HEK293 (cell line): Measurements from ENCODE around the gene GNAS.

Source experiments
- CTCF ChIA-PET: fragments of 350-600 bp; formaldehyde crosslinking; extraction: SDS; loops from one replicate; lab custom pipeline; 2021; ENCODE audit warnings: antibody characterized with exemption; lab: Yijun Ruan, JAX
- POLR2A ChIA-PET: fragments of 300-600 bp; formaldehyde crosslinking; extraction: SDS; loops from one replicate; lab custom pipeline; 2020; ENCODE audit warnings: antibody characterized with exemption, inconsistent platforms; lab: Yijun Ruan, JAX
- H3K27ac ChIP-seq: fragments of 200-500 bp; sonication (Bioruptor generic); 2 replicates; pipeline ENCODE4 v1.5.1; 2014; ENCODE audit warnings: low read depth, low read length, control low read depth, inconsistent platforms; ENCODE audit errors: extremely low read depth
- H3K36me3 ChIP-seq, 2 experiments: fragments of 200-500 bp in 1 of 2; sonication (Bioruptor generic) in 1 of 2; 1 replicate in 1 of 2; 2 replicates in 1 of 2; pipeline ENCODE4 v1.5.1; 2014 to 2017; ENCODE audit warnings: inconsistent platforms in 2 of 2, low read length in 2 of 2; ENCODE audit not compliant: control insufficient read depth in 2 of 2, insufficient read depth in 1 of 2
- H3K4me1 ChIP-seq: fragments of 200-500 bp; sonication (Bioruptor generic); 2 replicates; pipeline ENCODE4 v1.5.1; 2014; ENCODE audit warnings: mild to moderate bottlenecking, low read length, inconsistent platforms; ENCODE audit not compliant: control insufficient read depth, insufficient read depth
- H3K4me3 ChIP-seq: 2 replicates; pipeline ENCODE4 v1.5.1; 2011; ENCODE audit warnings: low read depth, mild to moderate bottlenecking, control low read depth, low read length, moderate library complexity
- H3K9me3 ChIP-seq: fragments of 200-500 bp; sonication (Bioruptor generic); 2 replicates; pipeline ENCODE4 v1.5.1; 2014; ENCODE audit warnings: low read depth, low read length, inconsistent platforms; ENCODE audit not compliant: control insufficient read depth, insufficient read depth
- FEZF1 ChIP-seq: fragments of 450-650 bp; formaldehyde crosslinking; IDR thresholded peaks from 2 replicates; pipeline ENCODE4 v1.5.1; 2016; ENCODE audit warnings: missing biosample characterization, missing genetic modification characterization
- HOXC10 ChIP-seq: sonication (generic); formaldehyde crosslinking; IDR thresholded peaks from 2 replicates; pipeline ENCODE4 v1.8.1; 2023; ENCODE audit warnings: mild to moderate bottlenecking, missing genetic modification reagents
- HOXD13 ChIP-seq: sonication (generic); formaldehyde crosslinking; IDR thresholded peaks from 2 replicates; pipeline ENCODE4 v1.8.0; 2022; ENCODE audit warnings: missing genetic modification reagents, borderline replicate concordance
- MZF1 ChIP-seq: fragments of 450-650 bp; formaldehyde crosslinking; IDR thresholded peaks from 2 replicates; pipeline ENCODE4 v1.5.1; 2017; ENCODE audit warnings: missing biosample characterization, missing genetic modification characterization, borderline replicate concordance
- RBAK ChIP-seq: fragments of 450-650 bp; formaldehyde crosslinking; IDR thresholded peaks from 2 replicates; pipeline ENCODE4 v1.5.1; 2016; ENCODE audit warnings: missing biosample characterization, missing genetic modification characterization
- REPIN1 ChIP-seq: fragments of 450-650 bp; formaldehyde crosslinking; IDR thresholded peaks from 2 replicates; pipeline ENCODE4 v1.5.1; 2017; ENCODE audit warnings: missing biosample characterization, missing genetic modification characterization, low read depth
- SCRT2 ChIP-seq: fragments of 450-650 bp; formaldehyde crosslinking; IDR thresholded peaks from 2 replicates; pipeline ENCODE4 v1.5.1; 2016; ENCODE audit warnings: missing biosample characterization, missing genetic modification characterization
- WT1 ChIP-seq: fragments of 450-650 bp; formaldehyde crosslinking; IDR thresholded peaks from 2 replicates; pipeline ENCODE4 v1.5.1; 2016; ENCODE audit warnings: missing biosample characterization, missing genetic modification characterization
- ZBTB7A ChIP-seq: fragments of 450-650 bp; formaldehyde crosslinking; IDR thresholded peaks from 2 replicates; pipeline ENCODE4 v1.5.1; 2016; ENCODE audit warnings: low read depth, missing biosample characterization, missing genetic modification characterization
- ZNF155 ChIP-seq: fragments of 450-650 bp; formaldehyde crosslinking; IDR thresholded peaks from 2 replicates; pipeline ENCODE4 v1.5.1; 2016; ENCODE audit warnings: missing biosample characterization, missing genetic modification characterization
- ZNF157 ChIP-seq: fragments of 450-650 bp; formaldehyde crosslinking; IDR thresholded peaks from 2 replicates; pipeline ENCODE4 v1.5.1; 2016; ENCODE audit warnings: missing biosample characterization, missing genetic modification characterization
- ZNF169 ChIP-seq: fragments of 450-650 bp; formaldehyde crosslinking; IDR thresholded peaks from 2 replicates; pipeline ENCODE4 v1.5.1; 2016; ENCODE audit warnings: missing biosample characterization, missing genetic modification characterization
- ZNF223 ChIP-seq: fragments of 450-650 bp; formaldehyde crosslinking; IDR thresholded peaks from 2 replicates; pipeline ENCODE4 v1.5.1; 2016; ENCODE audit warnings: missing biosample characterization, missing genetic modification characterization
- ZNF280C ChIP-seq: fragments of 450-650 bp; formaldehyde crosslinking; IDR thresholded peaks from 2 replicates; pipeline ENCODE4 v1.5.1; 2016; ENCODE audit warnings: missing biosample characterization, missing genetic modification characterization
- ZNF350 ChIP-seq: fragments of 450-650 bp; formaldehyde crosslinking; IDR thresholded peaks from 2 replicates; pipeline ENCODE4 v1.5.0; 2017; ENCODE audit warnings: missing biosample characterization, mild to moderate bottlenecking, missing genetic modification characterization
- ZNF48 ChIP-seq: fragments of 450-650 bp; formaldehyde crosslinking; IDR thresholded peaks from 2 replicates; pipeline ENCODE4 v1.5.1; 2016; ENCODE audit warnings: missing biosample characterization, missing genetic modification characterization
- ZNF501 ChIP-seq: fragments of 450-650 bp; formaldehyde crosslinking; IDR thresholded peaks from 2 replicates; pipeline ENCODE4 v1.5.1; 2016; ENCODE audit warnings: missing biosample characterization, missing genetic modification characterization
- ZNF785 ChIP-seq: fragments of 450-650 bp; formaldehyde crosslinking; IDR thresholded peaks from 2 replicates; pipeline ENCODE4 v1.5.1; 2016; ENCODE audit warnings: missing biosample characterization, missing genetic modification characterization
- ZSCAN30 ChIP-seq: fragments of 450-650 bp; IDR thresholded peaks from 2 replicates; pipeline ENCODE4 v1.5.1; 2018; ENCODE audit warnings: missing biosample characterization, mild to moderate bottlenecking, missing genetic modification characterization, moderate library complexity
- TF ChIP-seq, protein P1 (sequence below): fragments of 450-650 bp; formaldehyde crosslinking; IDR thresholded peaks from 2 replicates; pipeline ENCODE4 v1.5.1; 2016; ENCODE audit warnings: missing biosample characterization, missing genetic modification characterization
- TF ChIP-seq, protein P2 (sequence below): fragments of 450-650 bp; formaldehyde crosslinking; IDR thresholded peaks from 2 replicates; pipeline ENCODE4 v1.5.1; 2016; ENCODE audit warnings: missing biosample characterization, missing genetic modification characterization
- TF ChIP-seq, protein P3 (sequence below): fragments of 450-650 bp; formaldehyde crosslinking; IDR thresholded peaks from 2 replicates; pipeline ENCODE4 v1.5.1; 2016; ENCODE audit warnings: missing biosample characterization, missing genetic modification characterization

GNAS gene

DNA sequence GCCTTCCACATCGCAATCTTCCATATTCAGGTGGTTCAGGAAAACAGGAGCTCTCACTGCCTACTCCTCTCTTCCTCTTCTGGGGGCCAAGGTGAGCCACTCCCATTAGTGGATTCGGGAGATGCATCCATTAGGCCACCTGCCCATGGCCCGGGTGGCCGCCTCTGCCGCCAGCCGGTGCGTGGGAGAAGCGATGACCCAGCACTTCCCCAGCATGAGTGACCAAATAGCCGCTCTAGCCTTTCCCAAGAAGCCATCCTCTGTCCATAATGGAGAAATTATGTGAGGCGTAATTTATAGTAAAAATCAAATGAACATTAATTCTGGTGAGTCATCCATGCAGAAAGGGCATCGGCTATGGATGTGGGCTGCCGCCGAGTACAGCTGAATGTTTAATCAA lies 41.2 kb upstream of the GNAS start (continued):
- TF ChIP-seq, protein P1, sequence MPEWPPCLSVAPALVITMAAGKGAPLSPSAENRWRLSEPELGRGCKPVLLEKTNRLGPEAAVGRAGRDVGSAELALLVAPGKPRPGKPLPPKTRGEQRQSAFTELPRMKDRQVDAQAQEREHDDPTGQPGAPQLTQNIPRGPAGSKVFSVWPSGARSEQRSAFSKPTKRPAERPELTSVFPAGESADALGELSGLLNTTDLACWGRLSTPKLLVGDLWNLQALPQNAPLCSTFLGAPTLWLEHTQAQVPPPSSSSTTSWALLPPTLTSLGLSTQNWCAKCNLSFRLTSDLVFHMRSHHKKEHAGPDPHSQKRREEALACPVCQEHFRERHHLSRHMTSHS = no peak
- TF ChIP-seq ZNF785 (tag by site-specific recombination) (no peak), MZF1 (no peak), ZSCAN30 (no peak), ZNF501 (tag by site-specific recombination) (no peak), HOXD13 (CRISPR knock-in tag) (no peak), ZNF155 (tag by site-specific recombination) (no peak)
- TF ChIP-seq, protein P2, sequence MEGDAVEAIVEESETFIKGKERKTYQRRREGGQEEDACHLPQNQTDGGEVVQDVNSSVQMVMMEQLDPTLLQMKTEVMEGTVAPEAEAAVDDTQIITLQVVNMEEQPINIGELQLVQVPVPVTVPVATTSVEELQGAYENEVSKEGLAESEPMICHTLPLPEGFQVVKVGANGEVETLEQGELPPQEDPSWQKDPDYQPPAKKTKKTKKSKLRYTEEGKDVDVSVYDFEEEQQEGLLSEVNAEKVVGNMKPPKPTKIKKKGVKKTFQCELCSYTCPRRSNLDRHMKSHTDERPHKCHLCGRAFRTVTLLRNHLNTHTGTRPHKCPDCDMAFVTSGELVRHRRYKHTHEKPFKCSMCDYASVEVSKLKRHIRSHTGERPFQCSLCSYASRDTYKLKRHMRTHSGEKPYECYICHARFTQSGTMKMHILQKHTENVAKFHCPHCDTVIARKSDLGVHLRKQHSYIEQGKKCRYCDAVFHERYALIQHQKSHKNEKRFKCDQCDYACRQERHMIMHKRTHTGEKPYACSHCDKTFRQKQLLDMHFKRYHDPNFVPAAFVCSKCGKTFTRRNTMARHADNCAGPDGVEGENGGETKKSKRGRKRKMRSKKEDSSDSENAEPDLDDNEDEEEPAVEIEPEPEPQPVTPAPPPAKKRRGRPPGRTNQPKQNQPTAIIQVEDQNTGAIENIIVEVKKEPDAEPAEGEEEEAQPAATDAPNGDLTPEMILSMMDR (tag by site-specific recombination) = no peak

GRCh38 chr20:58813369-58813768 lies 39.1 kb upstream of the GNAS start:
- Histone ChIP-seq H3K27ac (no peak overlapping the region), H3K36me3 (peaks cover 0 to 20% of the 10 kb centered on the region in 2 experiments; a peak in 1 of 3 replicates), H3K9me3 (no peaks in the 10 kb centered on the region), H3K4me3 (no peak overlapping the region), H3K4me1 (no peaks in the 10 kb centered on the region)
- CTCF ChIA-PET = no interaction called here
- POLR2A ChIA-PET = no interaction called here
- 0 out of 2 replicates have a peak, but pooled peaks have one; percentile 12 for TF ChIP-seq SCRT2 (tag by site-specific recombination)
- TF ChIP-seq ZNF157 (tag by site-specific recombination) = no peak
- TF ChIP-seq, all 188 proteins: peak for 1

DNA sequence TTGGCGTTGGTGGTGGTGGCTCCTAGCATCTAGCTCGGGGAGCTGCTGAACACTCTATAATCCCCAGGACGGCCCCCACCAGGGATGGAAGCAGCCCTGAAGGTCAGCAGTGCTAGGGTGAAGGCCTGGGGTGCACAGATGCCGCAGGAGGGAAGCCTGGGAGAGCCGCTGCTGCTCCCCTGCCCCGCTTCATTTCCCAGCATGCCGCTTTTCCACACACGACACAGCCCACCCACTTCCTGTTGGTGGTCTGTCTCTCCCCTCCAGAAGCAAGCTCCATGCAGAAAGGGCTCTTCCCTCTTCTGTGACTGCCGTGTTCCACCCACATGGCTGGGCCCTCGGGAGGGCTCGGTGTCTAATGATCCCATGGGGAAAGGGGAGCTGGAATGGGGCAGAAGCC lies 37.1 kb upstream of the GNAS start:
- Histone ChIP-seq H3K36me3 (peaks cover 0 to 41% of the 10 kb centered on the region in 2 experiments; a peak in 1 of 3 replicates), H3K27ac (no peak overlapping the region), H3K4me1 (no peaks in the 10 kb centered on the region), H3K4me3 (no peak overlapping the region), H3K9me3 (no peaks in the 10 kb centered on the region)
- POLR2A ChIA-PET = interaction anchor here (1.3 kb wide), 1 partner anchor 74 kb away, joined by 3 read pairs; no protein-coding TSS in a partner anchor
- TF ChIP-seq ZNF280C (tag by site-specific recombination) (no peak), ZNF48 (tag by site-specific recombination) (no peak)
- TF ChIP-seq, protein P3, sequence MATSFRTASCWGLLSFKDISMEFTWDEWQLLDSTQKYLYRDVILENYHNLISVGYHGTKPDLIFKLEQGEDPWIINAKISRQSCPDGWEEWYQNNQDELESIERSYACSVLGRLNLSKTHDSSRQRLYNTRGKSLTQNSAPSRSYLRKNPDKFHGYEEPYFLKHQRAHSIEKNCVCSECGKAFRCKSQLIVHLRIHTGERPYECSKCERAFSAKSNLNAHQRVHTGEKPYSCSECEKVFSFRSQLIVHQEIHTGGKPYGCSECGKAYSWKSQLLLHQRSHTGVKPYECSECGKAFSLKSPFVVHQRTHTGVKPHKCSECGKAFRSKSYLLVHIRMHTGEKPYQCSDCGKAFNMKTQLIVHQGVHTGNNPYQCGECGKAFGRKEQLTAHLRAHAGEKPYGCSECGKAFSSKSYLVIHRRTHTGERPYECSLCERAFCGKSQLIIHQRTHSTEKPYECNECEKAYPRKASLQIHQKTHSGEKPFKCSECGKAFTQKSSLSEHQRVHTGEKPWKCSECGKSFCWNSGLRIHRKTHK (tag by site-specific recombination) = no peak
- CTCF ChIA-PET = interaction anchor here (0.7 kb wide), 1 partner anchor 23 kb away, joined by 3 read pairs; no protein-coding TSS in a partner anchor

DNA sequence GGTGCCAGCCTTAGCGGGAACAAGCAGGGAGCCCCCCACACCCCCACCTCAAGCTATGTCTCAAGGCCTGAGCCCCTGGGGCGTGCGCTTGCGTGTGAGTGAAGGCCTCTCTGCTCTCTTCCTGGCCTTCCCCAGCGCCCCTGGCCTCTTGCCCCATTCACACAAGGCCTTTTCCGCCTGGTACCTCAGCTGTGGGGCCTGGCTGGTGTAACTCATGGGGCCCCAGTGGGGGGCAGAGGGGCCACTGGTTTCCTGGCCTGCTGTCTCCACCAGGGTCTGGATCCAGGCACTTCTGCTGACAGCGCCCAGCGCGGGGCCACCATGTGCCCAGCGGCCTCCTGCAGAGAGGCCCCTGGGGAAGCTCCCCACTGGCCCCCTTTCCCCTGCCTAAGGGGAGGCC lies 36.5 kb upstream of the GNAS start:
- Histone ChIP-seq H3K36me3 (peaks cover 0 to 45% of the 10 kb centered on the region in 2 experiments; a peak in 1 of 3 replicates), H3K9me3 (no peaks in the 10 kb centered on the region), H3K4me1 (no peaks in the 10 kb centered on the region), H3K27ac (no peak overlapping the region), H3K4me3 (no peak overlapping the region)
- ChIA-PET POLR2A (no interaction called here), CTCF (interaction anchor here (0.6 kb wide), 1 partner anchor 54 kb away, joined by 5 read pairs; no protein-coding TSS in a partner anchor)
- TF ChIP-seq HOXC10 (CRISPR knock-in tag) (no peak), RBAK (tag by site-specific recombination) (no peak), ZBTB7A (tag by site-specific recombination) (no peak), FEZF1 (tag by site-specific recombination) (no peak), WT1 (no peak), ZNF223 (no peak), REPIN1 (tag by site-specific recombination) (no peak), ZNF350 (tag by site-specific recombination) (no peak), ZNF169 (no peak)
- TF ChIP-seq, protein P2 (tag by site-specific recombination) = no peak
